Activated naive CD4-positive, alpha-beta T cell treated with anti-CD3 and anti-CD28 coated beads, Interleukin-2, amount 10 ng/mL, durations not matched to agents 7 days and 5 days (primary cell): ENCODE measurements around the gene NQO1.

ENCODE experiments used
- CTCF ChIA-PET: fragments of 350-600 bp; sonication (Branson Sonifier 250); formaldehyde crosslinking; loops from one replicate; lab custom pipeline; 2021; ENCODE audit warnings: antibody characterized with exemption; lab: Charles Lee
- DNase-seq: peaks from one replicate; pipeline ENCODE4 v3.0.0-alpha.2; 2020
- H3K27ac Mint-ChIP-seq: one replicate; pipeline ENCODE4 v1.8.0; 2021; ENCODE audit warnings: mild to moderate bottlenecking, moderate library complexity, mixed read lengths
- H3K27me3 Mint-ChIP-seq: one replicate; pipeline ENCODE4 v1.8.0; 2021; ENCODE audit warnings: mild to moderate bottlenecking, mixed read lengths
- H3K36me3 Mint-ChIP-seq: one replicate; pipeline ENCODE4 v1.8.0; 2021; ENCODE audit warnings: mixed read lengths
- H3K4me1 Mint-ChIP-seq: one replicate; pipeline ENCODE4 v1.8.0; 2021; ENCODE audit warnings: mixed read lengths
- H3K4me3 Mint-ChIP-seq: one replicate; pipeline ENCODE4 v1.8.0; 2021; ENCODE audit warnings: mild to moderate bottlenecking, moderate library complexity, mixed read lengths
- H3K9me3 Mint-ChIP-seq: one replicate; pipeline ENCODE4 v1.8.0; 2021; ENCODE audit warnings: mixed read lengths

Gene NQO1

GRCh38 chr16:69706975-69707340 lies 19.4 kb downstream of the NQO1 start:
- peaks cover 14% of the 10 kb centered on the region for H3K36me3 Mint-ChIP-seq
- peaks cover 4% of the 10 kb centered on the region for H3K4me1 Mint-ChIP-seq
- H3K4me3 Mint-ChIP-seq = no peak overlapping the region
- no peaks in the 10 kb centered on the region for H3K27me3 Mint-ChIP-seq
- no peak for DNase-seq
- CTCF ChIA-PET = interaction anchor here (6.1 kb wide), 1 partner anchor 47 kb away, joined by 48 read pairs; the partner anchor contains the start of gene NOB1
- no peak overlapping the region for H3K27ac Mint-ChIP-seq
- H3K9me3 Mint-ChIP-seq = no peaks in the 10 kb centered on the region

GRCh38 chr16:69706256-69706974 lies 19.9 kb downstream of the NQO1 start:
- no peak for DNase-seq
- Mint-ChIP-seq H3K27ac (no peak overlapping the region), H3K36me3 (peaks cover 14% of the 10 kb centered on the region), H3K9me3 (no peaks in the 10 kb centered on the region), H3K4me3 (no peak overlapping the region), H3K4me1 (peaks cover 4% of the 10 kb centered on the region), H3K27me3 (no peaks in the 10 kb centered on the region)
- CTCF ChIA-PET = interaction anchor here (6.1 kb wide), 1 partner anchor 48 kb away, joined by 48 read pairs; the partner anchor contains the start of gene NOB1

GRCh38 chr16:69703638-69704037 lies 22.7 kb downstream of the NQO1 start:
- DNase-seq = no peak
- peaks cover 13% of the 10 kb centered on the region for H3K36me3 Mint-ChIP-seq
- H3K4me3 Mint-ChIP-seq = no peak overlapping the region
- CTCF ChIA-PET = interaction anchor here (0.8 kb wide), 1 partner anchor 227 kb away, joined by 3 read pairs; no protein-coding TSS in a partner anchor
- H3K4me1 Mint-ChIP-seq = no peaks in the 10 kb centered on the region
- no peaks in the 10 kb centered on the region for H3K27me3 Mint-ChIP-seq
- H3K27ac Mint-ChIP-seq = no peak overlapping the region
- no peaks in the 10 kb centered on the region for H3K9me3 Mint-ChIP-seq

- Mint-ChIP-seq H3K4me1 (no peaks in the 10 kb centered on the region), H3K27ac (no peak overlapping the region), H3K4me3 (no peak overlapping the region), H3K9me3 (no peaks in the 10 kb centered on the region), H3K27me3 (no peaks in the 10 kb centered on the region), H3K36me3 (peaks cover 13% of the 10 kb centered on the region)
- CTCF ChIA-PET = no interaction called here
- no peak for DNase-seq
Measured at GRCh38 chr16:69701866-69702265, 24.5 kb downstream of the NQO1 start.

GRCh38 chr16:69701452-69701851 lies 24.9 kb downstream of the NQO1 start:
- CTCF ChIA-PET = no interaction called here
- H3K27me3 Mint-ChIP-seq = no peaks in the 10 kb centered on the region
- H3K4me3 Mint-ChIP-seq = no peak overlapping the region
- H3K36me3 Mint-ChIP-seq = peaks cover 13% of the 10 kb centered on the region
- H3K27ac Mint-ChIP-seq = no peak overlapping the region
- no peaks in the 10 kb centered on the region for H3K9me3 Mint-ChIP-seq
- DNase-seq = no peak
- no peaks in the 10 kb centered on the region for H3K4me1 Mint-ChIP-seq

GRCh38 chr16:69699915-69700314 lies 26.4 kb downstream of the NQO1 start:
- Mint-ChIP-seq H3K4me1 (no peaks in the 10 kb centered on the region), H3K36me3 (peaks cover 21% of the 10 kb centered on the region), H3K27ac (no peak overlapping the region), H3K4me3 (no peak overlapping the region), H3K9me3 (no peaks in the 10 kb centered on the region), H3K27me3 (no peaks in the 10 kb centered on the region)
- CTCF ChIA-PET = interaction anchor here (1.0 to 1.2 kb wide), 3 partner anchors 9 to 304 kb away, joined by 3 to 4 read pairs (median 3); no protein-coding TSS in a partner anchor
- no peak for DNase-seq

GRCh38 chr16:69698404-69698803 lies 28.0 kb downstream of the NQO1 start:
- Mint-ChIP-seq H3K4me3 (no peak overlapping the region), H3K36me3 (peaks cover 26% of the 10 kb centered on the region), H3K9me3 (no peaks in the 10 kb centered on the region), H3K27ac (no peak overlapping the region), H3K4me1 (no peaks in the 10 kb centered on the region), H3K27me3 (no peaks in the 10 kb centered on the region)
- no peak for DNase-seq
- CTCF ChIA-PET = interaction anchor here (0.7 kb wide), 1 partner anchor 56 kb away, joined by 3 read pairs; the partner anchor contains the start of gene NOB1

- no peaks in the 10 kb centered on the region for H3K9me3 Mint-ChIP-seq
- H3K4me1 Mint-ChIP-seq = no peaks in the 10 kb centered on the region
- H3K27me3 Mint-ChIP-seq = no peaks in the 10 kb centered on the region
- CTCF ChIA-PET = interaction anchor here (0.6 kb wide), 1 partner anchor 183 kb away, joined by 3 read pairs; no protein-coding TSS in a partner anchor
- DNase-seq = no peak
- H3K4me3 Mint-ChIP-seq = no peak overlapping the region
- peaks cover 41% of the 10 kb centered on the region for H3K36me3 Mint-ChIP-seq
- H3K27ac Mint-ChIP-seq = no peak overlapping the region
Measured at GRCh38 chr16:69693916-69694315, 32.4 kb downstream of the NQO1 start.

GRCh38 chr16:69691980-69692911 lies 34.1 kb downstream of the NQO1 start:
- Mint-ChIP-seq H3K4me3 (no peak overlapping the region), H3K27me3 (no peaks in the 10 kb centered on the region), H3K36me3 (peaks cover 37% of the 10 kb centered on the region), H3K4me1 (no peaks in the 10 kb centered on the region), H3K27ac (no peak overlapping the region), H3K9me3 (no peaks in the 10 kb centered on the region)
- DNase-seq = no peak
- CTCF ChIA-PET = no interaction called here

- no peaks in the 10 kb centered on the region for H3K4me1 Mint-ChIP-seq
- H3K9me3 Mint-ChIP-seq = no peaks in the 10 kb centered on the region
- H3K27me3 Mint-ChIP-seq = no peaks in the 10 kb centered on the region
- DNase-seq = no peak
- H3K36me3 Mint-ChIP-seq = peaks cover 23% of the 10 kb centered on the region
- CTCF ChIA-PET = no interaction called here
- no peak overlapping the region for H3K4me3 Mint-ChIP-seq
- H3K27ac Mint-ChIP-seq = no peak overlapping the region
Measured at GRCh38 chr16:69688589-69688988, 37.8 kb downstream of the NQO1 start.

- H3K36me3 Mint-ChIP-seq = peaks cover 12% of the 10 kb centered on the region
- no peaks in the 10 kb centered on the region for H3K27me3 Mint-ChIP-seq
- H3K27ac Mint-ChIP-seq = no peak overlapping the region
- DNase-seq = no peak
- no peaks in the 10 kb centered on the region for H3K4me1 Mint-ChIP-seq
- no peak overlapping the region for H3K4me3 Mint-ChIP-seq
- CTCF ChIA-PET = no interaction called here
- no peaks in the 10 kb centered on the region for H3K9me3 Mint-ChIP-seq
Measured at GRCh38 chr16:69680358-69680757, 46.0 kb downstream of the NQO1 start.

- Mint-ChIP-seq H3K4me3 (no peak overlapping the region), H3K27ac (no peak overlapping the region), H3K9me3 (no peaks in the 10 kb centered on the region), H3K27me3 (no peaks in the 10 kb centered on the region), H3K36me3 (peaks cover 25% of the 10 kb centered on the region), H3K4me1 (no peaks in the 10 kb centered on the region)
- no peak for DNase-seq
- CTCF ChIA-PET = interaction anchor here (0.6 kb wide), 1 partner anchor 333 kb away, joined by 3 read pairs; no protein-coding TSS in a partner anchor
Measured at GRCh38 chr16:69672998-69673713, 53.2 kb downstream of the NQO1 start.

- no peaks in the 10 kb centered on the region for H3K9me3 Mint-ChIP-seq
- H3K36me3 Mint-ChIP-seq = peaks cover 25% of the 10 kb centered on the region
Measured at GRCh38 chr16:69672315-69672997, 53.9 kb downstream of the NQO1 start.

More at GRCh38 chr16:69672315-69672997, 53.9 kb downstream of the NQO1 start:
- no peak for DNase-seq
- no peak overlapping the region for H3K27ac Mint-ChIP-seq
- CTCF ChIA-PET = no interaction called here
- H3K27me3 Mint-ChIP-seq = no peaks in the 10 kb centered on the region
- H3K4me3 Mint-ChIP-seq = no peak overlapping the region
- no peaks in the 10 kb centered on the region for H3K4me1 Mint-ChIP-seq
